Measurements from ENCODE around the gene FOXD1.
"Not testable (repeated sequence)": the region's sequence is repeated elsewhere in the genome, so short reads cannot be mapped to it uniquely, and the experiment has no call there.

FOXD1 gene

DNA sequence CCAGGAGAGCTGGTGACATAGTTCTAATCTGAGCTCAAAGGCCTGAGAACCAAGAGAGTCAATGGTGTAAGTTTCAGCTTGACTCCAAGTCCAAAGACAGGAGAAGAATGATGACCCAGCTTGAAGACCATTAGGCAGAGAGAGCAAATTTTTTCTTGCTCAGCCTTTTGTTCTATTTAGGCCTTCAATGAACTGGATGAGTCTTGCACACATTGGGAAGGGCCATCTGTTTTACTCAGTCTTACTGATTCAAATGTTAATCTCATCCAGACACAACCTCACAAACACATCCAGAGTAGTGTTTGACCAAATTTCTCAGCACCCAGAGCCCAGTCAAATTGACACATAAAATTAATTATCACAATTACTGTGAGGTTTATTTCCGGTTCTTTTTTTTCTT is 42.6 kb upstream of the FOXD1 start:
- in situ Hi-C loops (cut with HindIII; ENCODE audit: low sequenced_read_pairs) = no loop called here
- TF ChIP-seq, protein P1, sequence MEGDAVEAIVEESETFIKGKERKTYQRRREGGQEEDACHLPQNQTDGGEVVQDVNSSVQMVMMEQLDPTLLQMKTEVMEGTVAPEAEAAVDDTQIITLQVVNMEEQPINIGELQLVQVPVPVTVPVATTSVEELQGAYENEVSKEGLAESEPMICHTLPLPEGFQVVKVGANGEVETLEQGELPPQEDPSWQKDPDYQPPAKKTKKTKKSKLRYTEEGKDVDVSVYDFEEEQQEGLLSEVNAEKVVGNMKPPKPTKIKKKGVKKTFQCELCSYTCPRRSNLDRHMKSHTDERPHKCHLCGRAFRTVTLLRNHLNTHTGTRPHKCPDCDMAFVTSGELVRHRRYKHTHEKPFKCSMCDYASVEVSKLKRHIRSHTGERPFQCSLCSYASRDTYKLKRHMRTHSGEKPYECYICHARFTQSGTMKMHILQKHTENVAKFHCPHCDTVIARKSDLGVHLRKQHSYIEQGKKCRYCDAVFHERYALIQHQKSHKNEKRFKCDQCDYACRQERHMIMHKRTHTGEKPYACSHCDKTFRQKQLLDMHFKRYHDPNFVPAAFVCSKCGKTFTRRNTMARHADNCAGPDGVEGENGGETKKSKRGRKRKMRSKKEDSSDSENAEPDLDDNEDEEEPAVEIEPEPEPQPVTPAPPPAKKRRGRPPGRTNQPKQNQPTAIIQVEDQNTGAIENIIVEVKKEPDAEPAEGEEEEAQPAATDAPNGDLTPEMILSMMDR (IDR thresholded peaks at IDR 0.05; ENCODE audit: low read depth, low read length) = no peak
- no peak for DNase-seq (ENCODE audit: low read depth, low spot score)
- no peak overlapping the region for H3K4me3 ChIP-seq (ENCODE audit: low read depth, low read length)

DNA sequence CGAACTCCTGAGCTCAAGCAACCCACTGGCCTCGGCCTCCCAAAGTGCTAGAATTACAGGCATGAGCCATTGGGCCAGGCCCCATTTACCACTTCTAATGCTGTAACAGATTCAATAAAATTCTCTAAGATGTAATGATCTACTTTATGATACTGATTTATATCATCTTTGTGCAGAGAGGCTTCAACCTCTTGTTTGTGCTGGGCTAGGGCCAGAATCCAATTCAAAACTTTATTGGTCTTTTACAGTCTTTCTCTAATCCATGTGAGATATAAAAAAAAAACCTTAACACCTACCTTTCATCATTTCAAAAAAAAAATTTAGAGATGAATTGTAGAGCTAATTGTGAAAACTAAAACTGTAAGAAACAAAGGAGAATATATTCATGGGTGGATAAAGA is 41.5 kb upstream of the FOXD1 start:
- TF ChIP-seq, protein P1 (IDR thresholded peaks at IDR 0.05; ENCODE audit: low read depth, low read length) = no peak
- no peak for DNase-seq (ENCODE audit: low read depth, low spot score)
- H3K4me3 ChIP-seq (ENCODE audit: low read depth, low read length) = no peak overlapping the region
- in situ Hi-C loops (cut with HindIII; ENCODE audit: low sequenced_read_pairs) = no loop called here

DNA sequence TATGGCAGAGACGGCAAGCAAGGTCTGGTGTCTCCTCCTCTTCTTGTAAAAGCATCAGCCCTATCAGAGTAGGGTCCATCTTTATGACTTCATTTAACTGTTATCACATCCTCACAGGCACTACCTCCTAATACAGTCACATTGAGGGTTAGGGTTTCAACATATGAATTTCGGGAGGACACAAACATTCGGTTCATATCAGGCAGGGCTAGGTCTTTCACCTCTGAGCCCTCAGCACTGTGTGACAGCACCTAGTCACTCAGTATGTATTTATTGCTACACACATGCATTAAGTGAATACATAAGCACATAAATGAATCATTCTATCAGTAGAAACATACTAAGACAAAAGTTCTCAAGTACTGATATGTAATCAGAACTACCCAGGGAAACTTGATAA is 40.2 kb upstream of the FOXD1 start:
- in situ Hi-C loops (cut with HindIII; ENCODE audit: low sequenced_read_pairs) = no loop called here
- H3K4me3 ChIP-seq (ENCODE audit: low read depth, low read length) = no peak overlapping the region
- TF ChIP-seq, protein P1 (IDR thresholded peaks at IDR 0.05; ENCODE audit: low read depth, low read length) = no peak
- DNase-seq (ENCODE audit: low read depth, low spot score) = no peak

DNA sequence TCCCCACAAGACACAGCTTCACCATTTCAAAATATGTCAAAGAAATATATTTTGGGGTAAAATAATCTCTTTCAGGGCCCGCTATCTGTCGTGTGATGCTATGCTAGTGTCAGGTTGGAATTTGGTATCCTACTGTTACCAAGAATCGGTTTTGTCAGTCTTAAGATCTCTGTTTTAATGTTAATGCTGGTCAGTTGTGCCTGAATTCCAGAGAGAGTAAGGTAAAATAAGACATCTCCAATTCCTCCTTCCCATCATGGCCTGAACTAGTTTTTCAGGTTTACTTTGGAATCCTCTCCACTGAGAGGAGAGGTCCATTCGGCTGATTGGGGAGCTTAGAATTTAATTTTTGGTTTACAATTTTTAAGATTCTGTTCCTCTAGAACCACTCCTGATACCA is 39.2 kb upstream of the FOXD1 start:
- no peak for DNase-seq (ENCODE audit: low read depth, low spot score)
- H3K4me3 ChIP-seq (ENCODE audit: low read depth, low read length) = no peak overlapping the region
- TF ChIP-seq, protein P1 (IDR thresholded peaks at IDR 0.05; ENCODE audit: low read depth, low read length) = no peak
- in situ Hi-C loops (cut with HindIII; ENCODE audit: low sequenced_read_pairs) = no loop called here

DNA sequence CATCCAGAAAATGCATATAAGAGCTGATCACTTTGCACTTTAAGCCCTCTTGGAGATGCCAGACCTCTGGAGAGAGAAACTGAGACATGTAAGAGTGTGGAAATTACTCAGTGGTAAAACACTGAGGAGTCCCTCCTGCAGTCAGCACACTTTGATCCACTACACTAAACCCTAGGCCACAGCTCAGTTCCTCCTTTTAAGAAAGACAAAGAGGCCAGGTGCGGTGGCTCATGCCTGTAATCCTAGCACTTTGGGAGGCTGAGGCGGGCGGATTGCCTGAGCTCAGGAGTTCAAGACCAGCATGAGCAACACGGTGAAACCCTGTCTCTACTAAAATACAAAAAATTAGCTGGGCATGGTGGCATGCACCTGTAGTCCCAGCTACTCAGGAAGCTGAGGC is 38.7 kb upstream of the FOXD1 start:
- in situ Hi-C loops (cut with HindIII; ENCODE audit: low sequenced_read_pairs); H3K4me3 ChIP-seq (ENCODE audit: low read depth, low read length); DNase-seq (ENCODE audit: low read depth, low spot score): not testable (repeated sequence)

DNA sequence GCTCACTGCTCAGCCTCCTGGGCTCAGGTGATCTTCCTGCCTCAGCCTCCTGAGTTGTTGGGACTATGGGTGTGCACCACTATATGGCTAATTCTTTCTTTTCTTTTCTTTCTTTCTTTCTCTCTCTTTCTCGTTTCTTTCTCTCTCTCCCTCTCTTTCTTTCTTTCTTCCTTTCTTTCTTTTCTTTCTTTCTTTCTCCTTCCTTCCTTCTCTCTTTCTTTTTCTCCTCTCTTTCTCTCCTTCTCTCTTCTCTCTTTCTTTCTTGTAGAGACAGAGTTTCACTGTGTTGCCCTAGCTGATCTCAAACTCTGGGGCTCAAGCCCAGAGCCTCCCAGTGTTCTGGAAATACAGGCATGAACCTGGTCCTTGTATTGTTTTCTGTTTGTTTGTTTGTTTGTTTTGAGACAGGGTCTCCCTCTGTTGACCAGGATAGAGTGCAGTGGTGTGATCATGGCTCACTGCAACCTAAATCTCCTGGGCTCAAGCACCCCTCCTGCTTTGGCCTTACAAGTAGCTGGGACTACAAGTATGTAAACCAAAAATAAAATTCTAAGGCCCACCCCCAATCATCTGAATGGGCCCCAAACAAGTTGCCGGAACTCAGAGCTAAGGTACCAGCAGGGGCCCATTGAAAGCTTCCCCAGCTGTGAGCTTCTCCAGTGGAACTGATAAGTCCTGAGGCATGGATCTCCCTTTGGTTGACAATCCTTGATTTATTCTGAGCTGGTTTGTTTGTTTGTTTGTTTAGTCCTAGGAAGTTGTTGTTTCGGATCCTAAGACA is 37.7 kb upstream of the FOXD1 start:
- DNase-seq (ENCODE audit: low read depth, low spot score) = no peak
- TF ChIP-seq, protein P1 (IDR thresholded peaks at IDR 0.05; ENCODE audit: low read depth, low read length) = no peak
- no peak overlapping the region for H3K4me3 ChIP-seq (ENCODE audit: low read depth, low read length)
- in situ Hi-C loops (cut with HindIII; ENCODE audit: low sequenced_read_pairs) = no loop called here

DNA sequence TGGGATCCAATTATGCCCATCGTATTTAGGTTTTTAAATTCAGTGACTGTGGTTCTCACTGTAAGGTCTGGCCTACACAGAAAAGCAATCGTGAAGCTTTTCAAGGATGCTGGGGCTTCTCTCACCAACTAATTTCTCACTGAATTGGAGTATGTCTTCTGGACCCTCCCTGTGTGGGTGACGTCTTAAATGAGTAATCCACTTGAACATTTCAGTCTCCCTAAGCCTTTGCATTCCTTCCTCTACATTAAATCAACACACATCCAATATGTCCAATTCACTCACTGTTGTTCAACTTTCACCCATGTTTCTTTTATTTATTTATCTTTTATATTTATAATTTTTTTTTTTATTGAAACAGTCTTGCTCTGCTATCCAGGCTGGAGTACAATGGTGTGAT is 37.1 kb upstream of the FOXD1 start:
- in situ Hi-C loops (cut with HindIII; ENCODE audit: low sequenced_read_pairs) = no loop called here
- no peak for DNase-seq (ENCODE audit: low read depth, low spot score)

More for the DNA sequence above, 37.1 kb upstream of the FOXD1 start:
- TF ChIP-seq, protein P1 (IDR thresholded peaks at IDR 0.05; ENCODE audit: low read depth, low read length) = no peak
- H3K4me3 ChIP-seq (ENCODE audit: low read depth, low read length) = no peak overlapping the region
